LHCN-M2 (cell line): ENCODE results near the gene ATXN3. TPM values are rescaled to one million over a fixed set of nuclear protein-coding genes. Genes with fewer than 3 reads are reported as not detected.
"Not testable (repeated sequence)": the region's sequence is repeated elsewhere in the genome, so short reads cannot be mapped to it uniquely, and the experiment has no call there.

Experiments used
- DNase-seq: peaks from one replicate; pipeline ENCODE4 v3.0.0-alpha.2; 2012; ENCODE audit warnings: low read depth
- total RNA-seq: library from RNA; depleted of rRNA; stranded (reverse); fragments of >200 nt; gene quantifications from 2 replicates; pipeline ENCODE4 v1.2.3, GENCODE V29; 2014

Gene ATXN3
- total RNA-seq, 1 experiment from 2014 or later = 28.9 TPM

DNA sequence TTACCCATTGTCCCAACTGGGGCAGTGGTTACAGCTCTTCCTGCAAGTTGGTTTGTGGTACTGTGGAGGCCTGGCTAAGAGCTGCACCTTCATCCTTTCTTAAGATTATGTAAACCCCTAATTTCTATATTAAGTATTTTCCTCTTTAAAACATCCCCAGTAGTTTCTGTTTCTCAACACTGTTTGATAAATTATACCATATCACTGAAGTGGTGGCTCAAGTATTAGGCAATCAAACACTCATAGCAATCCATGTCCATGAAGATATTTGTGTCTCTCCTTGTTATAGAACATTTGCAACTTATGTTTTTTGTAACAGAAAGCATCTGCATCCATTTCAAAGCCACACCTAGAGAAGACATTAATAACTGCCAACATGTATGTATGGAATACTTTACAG lies 31.8 kb downstream of the ATXN3 start:
- no peak for DNase-seq

DNA sequence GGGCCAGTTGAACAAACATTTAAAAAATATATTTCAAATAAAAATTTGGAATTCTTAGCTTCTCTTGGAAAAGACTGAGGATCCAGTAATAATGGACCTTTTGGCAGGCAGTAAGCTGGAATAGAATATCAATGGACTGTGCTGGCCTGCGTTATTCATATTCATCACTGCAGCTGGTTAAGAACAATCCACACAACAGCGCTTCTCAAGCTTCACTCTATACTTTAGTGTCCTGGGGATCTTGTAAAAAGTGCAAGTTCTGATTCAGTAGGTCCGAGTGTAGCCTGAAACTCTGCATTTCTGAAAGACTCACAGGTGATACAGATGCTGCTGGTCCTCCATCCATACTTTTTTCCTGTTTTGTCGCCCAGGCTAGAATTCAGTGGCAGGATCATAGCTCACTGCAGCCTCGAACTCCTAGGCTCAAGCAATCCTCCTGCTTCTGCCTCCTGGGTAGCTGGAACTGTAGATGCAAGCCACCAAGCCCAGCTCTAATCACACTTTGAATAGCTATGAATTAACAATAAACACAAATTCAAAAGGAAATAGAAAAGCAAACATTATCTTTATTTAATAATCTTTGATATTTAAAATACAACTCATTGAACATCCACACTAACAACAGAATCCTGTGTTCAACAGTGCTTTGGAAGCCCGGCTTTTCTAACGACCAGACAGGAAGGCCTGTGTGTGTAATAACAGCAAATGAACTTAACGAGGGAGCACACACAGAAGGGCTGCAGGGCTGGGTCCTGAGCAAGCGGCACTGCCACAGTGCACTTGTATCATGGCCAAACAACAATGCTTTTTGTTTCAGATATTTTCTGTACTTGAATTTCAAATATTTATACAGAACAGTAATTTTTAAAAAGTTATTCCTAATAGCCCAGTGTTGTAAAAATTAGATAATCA lies 48.1 kb downstream of the ATXN3 start:
- DNase-seq = no peak

DNA sequence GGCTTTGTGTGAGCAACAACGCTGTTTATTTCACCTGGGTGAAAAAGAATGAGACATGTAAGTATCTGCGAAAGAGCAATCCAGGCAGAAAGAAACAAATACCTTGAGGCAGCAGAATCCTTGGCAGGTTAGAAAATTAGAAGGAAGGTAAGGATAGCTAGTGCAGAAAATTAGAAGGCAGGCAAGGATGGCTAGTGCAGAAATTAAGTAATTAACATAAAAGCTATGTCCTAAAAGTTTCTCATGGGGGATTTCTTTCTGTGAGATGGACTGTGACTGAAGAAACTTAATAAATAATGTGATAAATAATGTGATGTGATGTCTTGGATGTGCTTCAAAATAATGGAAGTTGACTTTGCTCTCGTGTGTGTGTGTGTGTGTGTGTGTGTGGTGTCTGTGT lies 56.6 kb downstream of the ATXN3 start:
- no peak for DNase-seq

DNA sequence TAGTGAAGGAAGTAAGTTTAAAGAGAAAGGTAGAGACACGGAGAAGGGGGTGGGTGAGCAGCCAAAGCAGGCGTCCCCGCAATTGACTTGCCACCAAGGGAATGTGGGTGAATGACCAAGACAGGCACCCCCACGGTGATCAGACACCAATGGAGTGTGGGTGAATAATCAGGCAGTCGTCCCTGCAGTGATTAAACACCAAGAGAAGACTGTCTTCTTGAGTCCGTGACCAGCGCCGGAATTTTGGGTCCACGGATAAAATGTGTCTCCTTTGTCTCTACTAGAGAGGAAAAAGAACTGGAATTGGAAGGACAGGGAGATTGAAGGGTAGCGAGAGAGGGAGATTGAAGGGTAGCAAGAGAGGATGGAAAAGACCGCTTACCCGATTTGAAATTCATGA lies 57.2 kb downstream of the ATXN3 start:
- DNase-seq = not testable (repeated sequence)

DNA sequence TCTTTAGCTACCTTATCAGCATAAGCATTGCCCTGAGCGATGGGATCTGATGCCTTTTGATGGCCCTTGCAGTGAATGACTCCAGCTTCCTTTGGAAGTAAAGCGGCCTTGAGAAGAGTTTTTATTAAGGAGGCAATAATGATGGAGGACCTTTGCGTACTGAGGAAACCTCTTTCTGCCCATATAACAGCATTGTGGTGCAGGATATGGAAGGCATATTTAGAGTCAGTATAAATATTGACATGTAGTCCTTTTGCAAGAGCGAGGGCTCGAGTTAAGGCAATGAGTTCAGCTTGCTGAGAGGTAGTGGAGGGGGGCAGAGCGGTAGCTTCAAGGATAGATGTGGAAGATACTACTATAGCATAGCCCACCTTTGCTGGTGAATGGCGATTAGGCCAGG lies 60.5 kb downstream of the ATXN3 start:
- peak; percentile 4 for DNase-seq

DNA sequence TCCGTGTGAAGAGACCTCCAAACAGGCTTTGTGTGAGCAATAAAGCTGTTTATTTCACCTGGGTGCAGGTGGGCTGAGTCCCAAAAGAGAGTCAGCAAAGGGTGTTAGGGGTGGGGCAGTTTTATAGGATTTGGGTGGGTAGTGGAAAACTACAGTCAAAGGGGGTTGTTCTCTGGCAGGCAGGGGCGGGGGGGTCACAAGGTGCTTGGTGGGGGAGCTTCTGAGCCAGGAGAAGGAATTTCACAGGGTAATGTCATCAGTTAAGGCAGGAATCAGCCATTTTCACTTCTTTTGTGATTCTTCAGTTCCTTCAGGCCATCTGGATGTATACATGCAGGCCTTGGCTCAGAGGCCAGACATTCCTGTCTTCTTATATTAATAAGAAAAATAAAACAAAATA lies 64.6 kb downstream of the ATXN3 start:
- DNase-seq = not testable (repeated sequence)

DNA sequence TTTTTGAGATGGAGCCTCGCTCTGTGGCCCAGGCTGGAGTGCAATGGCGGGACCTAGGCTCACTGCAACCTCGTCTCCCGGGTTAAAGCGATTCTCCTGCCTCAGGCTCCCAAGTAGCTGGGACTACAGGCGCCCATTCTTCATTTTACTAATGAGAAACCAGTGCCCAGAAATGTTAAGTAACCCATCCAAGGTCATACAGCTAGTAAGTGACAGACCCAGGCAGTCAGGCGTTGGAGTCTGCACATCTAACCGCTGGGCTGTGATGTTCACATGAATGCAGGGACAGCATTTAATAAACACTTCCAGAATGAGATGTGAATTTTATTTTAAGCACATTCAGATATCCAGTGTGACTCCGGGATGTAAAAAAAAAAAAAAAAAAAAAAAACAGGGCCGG lies 65.2 kb downstream of the ATXN3 start:
- DNase-seq = no peak

DNA sequence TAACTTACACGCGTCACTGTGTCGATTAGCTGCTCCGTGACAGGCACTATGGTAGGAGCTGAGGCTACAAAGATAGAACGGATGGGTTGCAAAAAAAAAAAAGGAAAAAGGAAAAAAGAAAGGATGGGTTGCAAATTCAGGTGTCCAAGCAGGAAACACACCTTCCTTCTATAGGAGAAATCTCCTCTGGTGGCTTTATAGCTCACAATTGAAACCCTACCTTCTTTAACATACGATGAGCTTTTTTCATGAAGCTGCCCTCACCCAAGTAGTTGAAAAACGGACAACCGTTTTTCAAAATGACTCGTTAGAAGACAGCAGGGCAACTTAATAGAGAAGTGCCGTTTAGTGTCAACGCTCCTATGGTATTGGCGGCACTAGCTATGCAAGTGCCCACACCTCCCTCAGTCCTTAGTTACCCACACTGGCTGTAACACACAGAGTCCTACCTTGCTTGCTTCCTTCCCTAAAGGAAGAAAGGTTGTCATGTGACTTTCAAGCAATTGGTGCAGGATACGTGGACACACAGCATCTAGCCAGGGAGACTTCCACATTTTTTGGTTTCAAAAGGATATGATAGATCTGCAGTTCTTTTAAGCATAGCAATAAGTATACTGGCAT lies 65.8 kb downstream of the ATXN3 start:
- peak; percentile 32 for DNase-seq

DNA sequence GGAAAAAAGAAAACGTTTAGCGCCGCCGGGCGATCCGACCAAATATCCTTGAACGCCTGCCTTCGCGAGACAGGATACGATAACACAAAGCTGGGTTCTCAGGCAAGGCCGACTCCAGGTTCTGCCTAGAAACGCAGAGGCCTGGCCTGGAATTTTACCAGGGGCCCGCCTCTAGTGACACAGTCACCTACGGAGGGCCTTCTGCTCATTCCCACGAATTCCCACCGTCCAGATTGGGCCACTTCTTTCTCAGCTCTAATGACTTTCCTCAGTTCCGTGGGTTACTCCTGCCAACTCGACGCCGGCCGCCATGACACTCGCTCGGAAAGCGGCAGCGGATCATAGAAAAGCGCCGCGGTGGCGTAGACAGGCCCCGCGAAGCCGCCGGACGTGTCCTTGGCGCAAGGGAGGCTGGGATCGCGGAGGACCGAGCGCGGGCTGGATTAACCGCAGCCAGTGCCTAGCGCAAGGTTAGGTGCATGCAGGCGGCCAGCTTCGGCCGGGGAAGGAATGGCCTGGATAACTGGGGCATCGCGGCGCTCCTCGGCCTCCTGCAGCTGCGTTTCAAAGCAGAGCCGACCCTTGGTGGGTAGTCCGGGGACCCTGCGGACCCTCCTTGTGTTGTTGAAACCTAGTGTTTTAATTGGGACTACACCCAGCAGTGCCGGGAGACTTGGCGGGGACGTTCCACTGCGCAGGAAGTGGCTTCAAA lies 66.5 kb downstream of the ATXN3 start, which contains the start of gene TRIP11:
TSS of gene TRIP11 (minus strand) at position 341 of the 712 bp plus-strand sequence. CDS start 374 bp downstream, outside the sequence.
- DNase-seq = peak; percentile 91

DNA sequence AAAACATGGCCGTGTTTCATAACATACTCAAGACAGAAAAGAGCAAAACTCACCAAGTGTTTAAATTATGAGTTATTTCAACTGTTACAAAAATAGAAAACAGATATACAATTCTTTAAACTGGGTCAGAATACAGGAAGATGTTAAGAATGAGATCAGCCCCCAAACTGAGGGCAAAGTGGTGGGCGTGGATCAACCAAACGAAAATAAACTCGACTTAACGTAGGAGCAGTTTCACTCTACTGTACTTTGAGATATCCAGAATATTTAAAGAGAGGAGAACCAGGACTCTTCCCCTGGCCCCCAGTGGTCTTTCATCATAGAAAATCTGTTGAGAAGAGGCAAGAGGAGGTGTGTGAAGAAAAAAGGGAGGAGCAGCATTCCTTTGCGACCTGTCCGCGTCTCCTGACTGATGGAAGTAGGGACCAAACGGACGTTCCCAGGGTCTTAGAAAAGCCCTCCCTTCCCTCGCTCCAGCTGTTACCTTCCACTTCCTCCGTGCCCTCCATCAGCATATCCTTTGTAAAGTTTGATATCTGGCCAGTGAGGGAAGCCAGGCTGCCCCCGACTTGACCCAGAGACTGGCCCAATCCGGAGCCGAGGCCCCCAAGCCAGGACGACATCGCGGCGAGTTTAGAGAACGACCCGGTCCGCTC lies 67.2 kb downstream of the ATXN3 start:
- DNase-seq = peak; percentile 77

DNA sequence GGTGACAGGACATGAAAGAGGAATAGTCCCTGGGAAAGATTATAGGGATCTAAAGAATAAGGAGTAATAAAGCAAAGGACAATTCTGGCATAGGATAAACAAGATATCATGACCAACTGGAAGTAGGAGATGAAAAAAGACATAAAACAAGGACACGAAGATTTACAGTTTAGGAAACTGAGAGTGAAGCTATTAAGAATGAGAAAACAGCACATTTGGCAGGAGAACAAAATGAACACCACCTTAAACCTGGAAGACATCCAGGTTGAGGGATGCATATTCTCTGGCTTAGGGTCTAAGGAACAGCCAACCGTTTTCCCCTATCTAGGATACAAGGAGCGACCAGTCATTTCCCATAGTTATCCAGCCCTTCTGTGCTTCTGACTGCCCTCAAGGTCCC lies 68.4 kb downstream of the ATXN3 start:
- DNase-seq = no peak

DNA sequence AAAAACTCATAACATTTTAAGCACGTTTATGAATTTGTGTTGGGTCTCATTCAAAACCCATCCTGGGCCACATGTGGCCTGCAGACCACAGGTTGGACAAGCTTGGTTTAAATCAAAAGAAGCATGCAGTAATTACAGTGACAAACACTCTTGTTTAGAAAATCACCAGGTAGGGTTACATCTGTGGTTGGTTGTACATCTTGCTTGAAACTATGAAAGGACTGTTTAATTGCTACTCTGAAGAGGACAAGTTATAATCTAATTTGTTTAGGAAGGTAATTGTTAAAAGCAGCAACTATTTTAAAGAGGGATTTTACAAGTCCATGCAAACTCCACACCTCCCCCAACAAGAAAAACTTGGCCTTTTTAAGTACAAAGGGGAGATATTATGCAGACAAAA lies 70.5 kb downstream of the ATXN3 start:
- no peak for DNase-seq

DNA sequence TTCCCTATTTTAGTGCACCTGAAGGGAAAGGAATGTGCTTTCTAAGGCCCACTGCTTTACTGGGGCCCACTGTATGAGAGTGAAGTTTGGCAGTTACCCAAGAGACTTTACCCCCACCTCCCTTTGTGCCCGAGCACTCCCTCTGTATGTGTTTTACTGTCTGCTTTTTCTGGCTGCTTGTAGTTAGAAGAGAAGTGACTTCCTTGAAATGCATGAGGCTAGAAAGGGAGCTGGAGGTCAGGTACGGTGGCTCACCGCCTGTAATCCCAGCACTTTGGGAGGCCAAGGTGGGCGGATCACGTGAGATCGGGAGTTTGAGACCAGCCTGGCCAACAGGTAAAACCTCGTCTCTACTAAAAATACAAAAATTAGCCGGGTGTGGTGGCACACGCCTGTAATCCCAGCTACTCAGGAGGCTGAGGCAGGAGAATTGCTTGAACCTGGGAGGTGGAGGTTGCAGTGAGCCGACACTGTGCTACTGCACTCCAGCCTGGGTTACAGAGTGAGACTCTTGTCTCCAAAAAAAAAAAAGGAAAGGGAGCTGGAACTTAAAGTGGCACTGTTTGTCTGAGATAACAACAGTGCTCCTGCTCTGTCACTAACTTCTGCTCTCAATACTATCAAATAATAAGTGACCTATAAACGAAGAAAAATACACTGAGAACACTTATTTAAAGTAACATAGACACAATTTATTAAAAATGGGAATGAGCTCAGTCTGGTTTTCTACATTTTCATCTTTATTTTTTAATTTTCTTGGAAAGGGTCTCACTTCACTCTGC lies 72.3 kb downstream of the ATXN3 start:
- DNase-seq = no peak

DNA sequence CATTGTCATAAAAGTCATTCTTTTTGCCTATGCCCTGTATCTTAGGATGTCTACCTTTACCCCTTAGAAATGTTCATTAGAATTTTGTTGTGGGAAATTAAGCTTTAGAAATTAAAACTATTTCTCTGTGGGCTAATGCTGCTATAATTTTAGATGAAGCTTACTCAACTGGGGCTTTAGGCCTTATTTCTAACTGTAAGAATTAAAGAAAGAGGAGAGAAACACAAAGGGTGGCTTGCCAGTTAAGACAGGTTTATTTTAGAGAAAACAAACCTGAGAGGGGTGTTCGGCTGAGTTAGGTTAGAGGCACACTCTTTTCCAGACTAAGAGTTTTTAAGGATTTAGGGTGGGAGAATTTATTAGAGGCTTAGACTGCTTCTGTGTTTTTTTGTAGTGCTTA lies 72.9 kb downstream of the ATXN3 start:
- no peak for DNase-seq

DNA sequence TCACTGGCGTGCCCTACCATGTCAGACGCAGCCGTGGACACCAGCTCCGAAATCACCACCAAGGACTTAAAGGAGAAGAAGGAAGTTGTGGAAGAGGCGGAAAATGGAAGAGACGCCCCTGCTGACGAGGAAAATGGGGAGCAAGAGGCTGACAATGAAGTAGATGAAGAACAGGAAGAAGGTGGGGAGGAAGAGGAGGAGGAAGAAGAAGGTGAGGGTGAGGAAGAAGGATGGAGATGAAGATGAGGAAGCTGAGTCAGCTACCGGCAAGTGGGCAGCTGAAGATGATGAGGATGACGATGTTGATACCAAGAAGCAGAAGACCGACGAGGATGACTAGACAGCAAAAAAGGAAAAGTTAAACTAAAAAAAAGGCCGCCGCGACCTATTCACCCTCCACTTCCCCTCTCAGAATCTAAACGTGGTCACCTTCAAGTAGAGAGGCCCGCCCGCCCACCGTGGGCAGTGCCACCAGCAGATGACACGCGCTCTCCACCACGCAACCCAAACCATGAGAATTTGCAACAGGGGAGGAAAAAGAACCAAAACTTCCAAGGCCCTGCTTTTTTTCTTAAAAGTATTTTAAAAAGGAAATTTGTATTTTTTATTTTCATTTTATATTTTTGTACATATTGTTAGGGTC lies 79.7 kb downstream of the ATXN3 start:
- DNase-seq = no peak

DNA sequence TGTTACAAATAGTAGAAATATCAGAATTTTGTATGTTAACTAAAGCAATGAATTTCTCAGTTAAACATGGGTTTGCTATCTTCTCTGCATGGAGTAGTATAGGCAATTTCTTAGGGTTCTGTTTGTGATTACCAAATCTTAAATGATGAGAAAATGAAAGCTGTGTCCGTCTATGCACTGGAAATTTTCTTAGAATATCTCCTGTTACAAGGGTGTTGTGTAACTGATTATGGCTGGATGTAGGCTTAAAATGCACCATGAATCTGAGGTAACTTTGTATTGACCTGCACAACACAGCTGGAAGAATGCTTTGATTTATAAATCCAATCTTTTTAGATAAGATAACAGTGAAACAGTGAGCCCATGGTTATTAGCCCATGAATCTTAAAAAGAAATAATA lies 84.3 kb downstream of the ATXN3 start:
- DNase-seq = no peak

DNA sequence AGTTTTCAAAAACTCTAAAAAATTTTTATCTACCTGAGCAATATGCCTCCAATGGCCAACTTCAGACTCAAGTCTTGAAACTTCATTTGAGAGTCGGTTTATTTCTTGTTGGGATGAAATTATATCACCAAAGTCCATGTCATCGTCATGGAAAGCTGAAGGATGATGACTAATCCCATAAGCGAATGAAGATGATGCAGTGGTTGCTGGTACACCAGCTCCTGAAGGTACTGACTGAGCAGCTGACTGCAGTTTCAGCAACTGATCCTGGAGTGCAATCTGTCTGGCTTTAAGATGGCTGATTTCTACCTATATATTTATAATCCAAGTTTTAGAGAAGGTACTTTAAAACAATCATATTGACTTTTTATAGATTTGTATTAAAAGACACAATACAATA lies 84.9 kb downstream of the ATXN3 start:
- DNase-seq = no peak

DNA sequence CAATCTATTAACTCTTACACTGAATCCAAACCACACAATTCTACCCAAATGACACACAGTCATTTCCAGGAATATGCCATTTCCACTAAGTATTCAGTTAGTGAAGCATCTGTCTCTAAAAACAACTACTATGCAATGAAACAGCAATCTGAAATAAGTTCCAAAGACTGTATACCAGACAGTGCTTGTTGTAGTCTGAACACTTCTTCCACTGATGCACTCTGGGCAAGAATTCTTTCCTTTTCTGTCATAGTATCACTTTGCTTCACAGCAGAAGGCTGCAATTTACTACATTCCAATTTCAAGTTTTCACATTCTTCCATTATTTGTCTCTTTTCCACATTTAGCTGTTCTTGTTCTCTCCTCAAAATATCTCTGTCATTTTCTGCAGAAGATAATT lies 92.3 kb downstream of the ATXN3 start:
- DNase-seq = no peak

DNA sequence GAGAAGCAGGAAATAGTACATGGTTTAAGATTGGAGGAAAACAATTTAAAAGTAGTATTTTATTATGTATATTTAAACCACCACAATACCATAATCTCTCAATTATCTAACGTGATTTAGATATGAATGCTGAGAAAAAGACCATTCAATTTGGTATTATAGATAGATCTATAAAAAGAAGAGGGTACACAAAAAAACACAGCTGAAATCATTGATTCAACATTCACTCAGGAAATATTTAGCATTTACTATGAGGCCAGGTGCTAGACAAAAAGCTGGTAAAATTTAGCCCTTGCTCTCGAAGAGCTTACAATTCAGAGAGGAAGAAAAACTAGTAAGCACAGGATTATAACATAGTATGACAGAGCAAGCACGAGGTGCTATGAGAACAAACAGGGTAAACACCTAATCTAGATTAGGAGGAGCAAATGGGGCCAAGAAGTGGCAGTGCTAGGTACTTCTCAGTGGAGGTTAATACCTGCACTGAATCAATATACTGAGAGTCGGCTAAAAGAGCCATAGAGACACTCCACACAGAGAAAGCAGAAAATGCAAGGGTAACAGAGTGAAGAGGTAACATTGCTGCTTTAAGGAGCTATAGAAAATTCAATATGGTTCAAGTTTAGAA lies 94.1 kb downstream of the ATXN3 start:
- DNase-seq = no peak

DNA sequence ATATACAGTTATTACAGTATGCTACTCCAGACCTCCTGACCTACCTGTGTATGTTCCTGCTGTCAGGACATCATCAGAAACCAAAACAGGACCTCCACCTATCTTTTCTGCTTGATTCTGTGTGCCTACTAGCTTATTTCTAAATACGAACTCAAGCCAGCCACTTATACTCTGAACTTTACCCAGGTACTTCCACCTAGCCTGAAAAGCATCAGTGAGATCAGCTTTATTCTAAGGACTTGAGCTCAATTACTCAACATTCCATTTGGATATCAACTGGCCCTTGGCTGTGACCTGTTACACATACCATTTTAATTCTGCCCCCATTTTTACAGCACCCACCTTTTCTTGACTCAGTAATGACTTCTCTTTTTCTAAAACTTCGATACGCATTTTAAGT lies 95.7 kb downstream of the ATXN3 start:
- DNase-seq = no peak
